H1 (cell line): ENCODE measurements around the gene VAV2. TPM values are rescaled to one million over a fixed set of nuclear protein-coding genes. Genes with fewer than 3 reads are reported as not detected.
"Not testable (repeated sequence)": the region's sequence is repeated elsewhere in the genome, so short reads cannot be mapped to it uniquely, and the experiment has no call there.

Experiments
- CTCF ChIA-PET: fragments of 300-600 bp; sonication (Branson Sonifier 250); formaldehyde crosslinking; loops from one replicate; lab custom pipeline; 2021; ENCODE audit not compliant: partially characterized antibody; lab: Charles Lee
- POLR2A ChIA-PET: fragments of 300-600 bp; sonication (Branson Sonifier 250); formaldehyde crosslinking; loops from one replicate; lab custom pipeline; 2021; ENCODE audit warnings: inconsistent platforms; ENCODE audit not compliant: partially characterized antibody; lab: Charles Lee
- DNase-seq, 2 experiments: peaks; one replicate each; pipeline versions ENCODE4 v3.0.0 to v3.0.0-alpha.2; 2010 to 2022; ENCODE audit warnings: low spot score in 2 of 2, low read depth in 1 of 2, mixed read lengths in 1 of 2
- FAIRE-seq: peaks from 2 replicates; lab custom pipeline; 2011; peaks lifted over from hg19 to GRCh38; lab: Jason Lieb, UNC
- H2AFZ ChIP-seq: 2 replicates; pipeline ENCODE4 v1.8.1; 2012; ENCODE audit warnings: low read length, inconsistent platforms
- H2AK5ac ChIP-seq: 2 replicates; pipeline ENCODE4 v1.6.1; 2013; ENCODE audit warnings: low read depth, low read length
- H2BK120ac ChIP-seq: replicated peaks from 2 replicates; pipeline ENCODE3; 2013; ENCODE audit warnings: low read depth, low read length, inconsistent platforms
- H2BK12ac ChIP-seq: 2 replicates; pipeline ENCODE4 v1.6.1; 2013; ENCODE audit warnings: low read depth, low read length
- H2BK15ac ChIP-seq: 2 replicates; pipeline ENCODE4 v1.6.1; 2013; ENCODE audit warnings: low read length
- H2BK20ac ChIP-seq: 2 replicates; pipeline ENCODE4 v1.6.1; 2013; ENCODE audit warnings: low read length
- H2BK5ac ChIP-seq: 2 replicates; pipeline ENCODE4 v1.6.1; 2013; ENCODE audit warnings: low read depth, low read length
- H3K14ac ChIP-seq: 2 replicates; pipeline ENCODE4 v1.6.1; 2013; ENCODE audit warnings: inconsistent platforms; ENCODE audit not compliant: insufficient read length
- H3K18ac ChIP-seq: 2 replicates; pipeline ENCODE4 v1.6.1; 2013; ENCODE audit warnings: low read length; ENCODE audit errors: extremely low read depth
- H3K23ac ChIP-seq: 2 replicates; pipeline ENCODE4 v1.6.1; 2013; ENCODE audit warnings: inconsistent platforms; ENCODE audit not compliant: insufficient read length
- H3K23me2 ChIP-seq: 2 replicates; pipeline ENCODE4 v1.6.1; 2013; ENCODE audit warnings: low read depth, low read length
- H3K27ac ChIP-seq: 2 replicates; pipeline ENCODE4 v1.6.1; 2011; ENCODE audit warnings: low read depth, low read length, inconsistent platforms
- H3K27me3 ChIP-seq, 4 experiments: replicated peaks in 1 of 4; 1 replicate in 1 of 4; 2 replicates in 3 of 4; pipeline versions ENCODE4 v1.6.1 to v1.8.1; 2011 to 2013; ENCODE audit warnings: low read length in 3 of 4, mild to moderate bottlenecking in 3 of 4, inconsistent platforms in 2 of 4, mixed read lengths in 2 of 4, moderate library complexity in 1 of 4; ENCODE audit not compliant: control insufficient read depth in 3 of 4, insufficient read depth in 3 of 4; ENCODE audit errors: extremely low read depth in 1 of 4
- H3K36me3 ChIP-seq, 4 experiments: 2 replicates each; pipeline versions ENCODE4 v1.6.1 to v1.8.1; 2011 to 2013; ENCODE audit warnings: mild to moderate bottlenecking in 4 of 4, low read length in 3 of 4, moderate library complexity in 2 of 4, control low read depth in 1 of 4, inconsistent platforms in 1 of 4; ENCODE audit not compliant: insufficient read depth in 4 of 4, control insufficient read depth in 2 of 4
- H3K4ac ChIP-seq: replicated peaks from 2 replicates; pipeline ENCODE3; 2013; ENCODE audit warnings: low read length, low read depth, mixed read lengths, inconsistent platforms; ENCODE audit not compliant: insufficient read length
- H3K4me1 ChIP-seq, 4 experiments: replicated peaks in 1 of 4; 1 replicate in 1 of 4; 2 replicates in 3 of 4; pipeline versions ENCODE4 v1.6.1 to v1.8.1; 2011 to 2013; ENCODE audit warnings: low read length in 3 of 4, inconsistent platforms in 2 of 4, mixed read lengths in 1 of 4; ENCODE audit not compliant: insufficient read depth in 4 of 4, control insufficient read depth in 3 of 4
- H3K4me2 ChIP-seq, 2 experiments: 2 replicates each; pipeline versions ENCODE4 v1.6.1 to v1.8.1; 2011 to 2013; ENCODE audit warnings: low read depth in 2 of 2, low read length in 2 of 2, control low read depth in 1 of 2, inconsistent platforms in 1 of 2, mild to moderate bottlenecking in 1 of 2; ENCODE audit not compliant: insufficient read depth in 1 of 2
- H3K4me3 ChIP-seq, 4 experiments: fragments of 200-600, 300-600 bp in 1 of 4; sonication (generic), shearing (Covaris generic), sonication (Bioruptor Twin) in 1 of 4; 2 replicates each; pipeline versions ENCODE4 v1.5.1 to v1.8.1; 2011 to 2016; ENCODE audit warnings: low read length in 4 of 4, low read depth in 3 of 4, control low read depth in 2 of 4, inconsistent platforms in 2 of 4, mild to moderate bottlenecking in 2 of 4, mixed read lengths in 1 of 4, moderate library complexity in 1 of 4; ENCODE audit not compliant: insufficient read depth in 2 of 4; ENCODE audit errors: extremely low read depth in 1 of 4
- H3K56ac ChIP-seq: replicated peaks from 2 replicates; pipeline ENCODE3; 2013; ENCODE audit warnings: low read depth, mild to moderate bottlenecking, mixed read lengths, low read length, inconsistent platforms; ENCODE audit not compliant: insufficient read length
- H3K79me1 ChIP-seq: 2 replicates; pipeline ENCODE4 v1.6.1; 2013; ENCODE audit warnings: low read depth, low read length, control low read depth
- H3K79me2 ChIP-seq, 2 experiments: 2 replicates each; pipeline versions ENCODE4 v1.6.1 to v1.8.1; 2012 to 2013; ENCODE audit warnings: low read length in 2 of 2, mild to moderate bottlenecking in 2 of 2, inconsistent platforms in 1 of 2; ENCODE audit not compliant: insufficient read depth in 2 of 2, control insufficient read depth in 1 of 2
- H3K9ac ChIP-seq, 4 experiments: replicated peaks in 1 of 4; 1 replicate in 1 of 4; 2 replicates in 3 of 4; pipeline versions ENCODE4 v1.6.1 to v1.8.1; 2011 to 2013; ENCODE audit warnings: low read depth in 3 of 4, low read length in 3 of 4, control low read depth in 2 of 4, mild to moderate bottlenecking in 2 of 4, moderate library complexity in 2 of 4, inconsistent platforms in 1 of 4; ENCODE audit errors: extremely low read depth in 1 of 4
- H3K9me3 ChIP-seq, 2 experiments: 2 replicates each; pipeline versions ENCODE4 v1.6.1 to v1.8.1; 2012 to 2013; ENCODE audit warnings: mild to moderate bottlenecking in 2 of 2, moderate library complexity in 2 of 2, control low read depth in 1 of 2, inconsistent platforms in 1 of 2, low read depth in 1 of 2, low read length in 1 of 2, mixed read lengths in 1 of 2; ENCODE audit not compliant: insufficient read depth in 2 of 2
- H4K20me1 ChIP-seq, 2 experiments: replicated peaks in 1 of 2; 2 replicates each; pipeline versions ENCODE3 to v1.8.1; 2011 to 2013; ENCODE audit warnings: inconsistent platforms in 2 of 2, low read length in 2 of 2, mild to moderate bottlenecking in 1 of 2; ENCODE audit not compliant: insufficient read depth in 2 of 2, control insufficient read depth in 1 of 2
- H4K5ac ChIP-seq: 2 replicates; pipeline ENCODE4 v1.6.1; 2013; ENCODE audit warnings: low read length, low read depth, mixed read lengths, inconsistent platforms; ENCODE audit not compliant: insufficient read length
- H4K8ac ChIP-seq: 2 replicates; pipeline ENCODE4 v1.8.0; 2013; ENCODE audit warnings: mild to moderate bottlenecking, moderate library complexity, low read length, inconsistent platforms; ENCODE audit not compliant: insufficient read depth; ENCODE audit errors: extremely low read depth
- H4K91ac ChIP-seq: replicated peaks from 2 replicates; pipeline ENCODE3; 2013; ENCODE audit warnings: low read length, mixed read lengths, inconsistent platforms; ENCODE audit not compliant: insufficient read length
- CEBPB ChIP-seq: IDR thresholded peaks from 2 replicates; pipeline ENCODE4 v1.6.1; 2012; ENCODE audit warnings: low read depth, low read length
- CTBP2 ChIP-seq: IDR thresholded peaks from 2 replicates; pipeline ENCODE4 v1.7.0; 2011; ENCODE audit warnings: borderline replicate concordance, mild to moderate bottlenecking, moderate library complexity, mixed read lengths, low read length; ENCODE audit not compliant: insufficient read depth, insufficient read length
- GABPA ChIP-seq: IDR thresholded peaks from 2 replicates; pipeline ENCODE4 v1.6.1; 2011; ENCODE audit warnings: mild to moderate bottlenecking, low read length, moderate library complexity, borderline replicate concordance; ENCODE audit not compliant: insufficient read depth
- MAFK ChIP-seq: IDR thresholded peaks from 2 replicates; pipeline ENCODE4 v1.6.1; 2012; ENCODE audit warnings: low read depth, mild to moderate bottlenecking, improper control_type of control experiment, low read length
- SIRT6 ChIP-seq: IDR thresholded peaks from one replicate; pipeline ENCODE4 v1.7.1; 2012; ENCODE audit warnings: low read length, inconsistent platforms
- SUZ12 ChIP-seq: fragments of 200-600 bp; sonication (generic); IDR thresholded peaks from 2 replicates; pipeline ENCODE4 v1.6.1; 2012; ENCODE audit warnings: mild to moderate bottlenecking, inconsistent platforms, low read length, moderate library complexity, mixed read lengths
- TBP ChIP-seq: IDR thresholded peaks from 2 replicates; pipeline ENCODE4 v1.6.1; 2011; ENCODE audit warnings: low read depth, low read length, improper control_type of control experiment
- WGBS, 2 experiments: shearing (Covaris generic) in 1 of 2; methylation state at CpG; one replicate each; pipeline versions ENCODE4 v1.1.6 to v1.1.7; 2013 to 2015; ENCODE audit warnings: low lambda C conversion rate in 2 of 2, mixed read lengths in 2 of 2, inconsistent platforms in 1 of 2, low coverage in 1 of 2, missing lambda C conversion rate in 1 of 2; ENCODE audit not compliant: insufficient replicate concordance in 2 of 2, insufficient coverage in 1 of 2, insufficient read length in 1 of 2; ENCODE audit errors: extremely low coverage in 1 of 2, missing lambda C conversion rate in 1 of 2; 5-methylcytosine and 5-hydroxymethylcytosine counted together
- polyA plus RNA-seq, 7 experiments: library from polyadenylated mRNA; depleted of rRNA in 3 of 7; stranded (reverse) in 5 of 7; unstranded in 2 of 7; fragments of >200 nt in 5 of 7; fragments of 200-250 nt in 2 of 7; gene quantifications; 1 replicate in 5 of 7; 2 replicates in 1 of 7; 4 replicates in 1 of 7; pipeline versions ENCODE4 v1.2.1 to v1.2.3, GENCODE V29; 2011 to 2013; ENCODE audit warnings: missing spikeins in 2 of 7, mixed read lengths in 2 of 7
- total RNA-seq: library from RNA; stranded (reverse); fragmentation: NEBNext Ultra II Directional; extraction: Animal tissue kit (Norgen Biotek cat#: 25700); gene quantifications from 2 replicates; pipeline ENCODE4 v1.2.1, GENCODE V29; 2021

Gene VAV2
- total and polyA plus RNA-seq, 2 of the 8 experiments (the other 6 are each of a cell fraction or from before 2014, with no cell fraction given): 13.6 to 37.6 TPM

- no peak for TF ChIP-seq SUZ12
- TF ChIP-seq SIRT6: no peak
- no peak for TF ChIP-seq GABPA
- no peak for TF ChIP-seq CTBP2
- no peak for TF ChIP-seq TBP
- no peak for TF ChIP-seq MAFK
- TF ChIP-seq CEBPB: no peak
These were observed 2.3 kb downstream of the VAV2 start (continued) for GRCh38 chr9:133989625-133990365.

GRCh38 chr9:133988771-133989170 is 3.4 kb downstream of the VAV2 start:
- H3K27ac ChIP-seq, DNase-seq, H2AK5ac ChIP-seq, H2BK120ac ChIP-seq, H3K18ac ChIP-seq, FAIRE-seq, H3K9ac ChIP-seq, POLR2A ChIA-PET, H3K56ac ChIP-seq, H4K5ac ChIP-seq, H3K4me2 ChIP-seq, H3K9me3 ChIP-seq, H3K4ac ChIP-seq, H2BK12ac ChIP-seq, H3K14ac ChIP-seq, H4K91ac ChIP-seq, H3K4me3 ChIP-seq, H4K8ac ChIP-seq, H3K36me3 ChIP-seq, H2AFZ ChIP-seq, H2BK5ac ChIP-seq, H3K23me2 ChIP-seq, H2BK20ac ChIP-seq, H3K27me3 ChIP-seq, H3K23ac ChIP-seq, H2BK15ac ChIP-seq: not testable (repeated sequence)
- Histone ChIP-seq H3K79me1 (peaks cover 12% of the 10 kb centered on the region), H4K20me1 (peaks cover 23 to 32% of the 10 kb centered on the region in 2 experiments), H3K79me2 (peaks cover 20 to 70% of the 10 kb centered on the region in 2 experiments; a peak in 3 of 4 replicates), H3K4me1 (peaks cover 0 to 18% (median 10%) of the 10 kb centered on the region in 4 experiments; a peak in 5 of 7 replicates)
- 94% methylated on average over 14 of the region's 14 CpGs; no CpG with 5 or more reads in 1 of the 2 experiments for WGBS, 2 experiments
- CTCF ChIA-PET: interaction anchor here (0.7 to 1.2 kb wide), 3 partner anchors 32 to 207 kb away, joined by 3 to 4 read pairs (median 3); no protein-coding TSS in a partner anchor
